Lung (tissue), 12 donors: ENCODE data around the gene MAST4. TPM values are rescaled to one million over a fixed set of nuclear protein-coding genes. Genes with fewer than 3 reads are reported as not detected.
A peak's percentile ranks its signal among the peaks of the same experiment; 100 is the strongest.

ENCODE experiments used
- ATAC-seq: fragments of 200-7000 bp; cut with Tn5 transposase; one replicate; pipeline ENCODE4 v1.9.1; 2020; ENCODE audit warnings: moderate number of reproducible peaks; ENCODE audit not compliant: insufficient read depth, low FRiP score
- DNase-seq, 3 donors: peaks; one replicate each; pipeline ENCODE4 v3.0.0-alpha.2; 2013 to 2017
- H3K27ac ChIP-seq, 2 donors: one replicate each; pipeline ENCODE4 v1.5.1; 2013; ENCODE audit warnings: mild to moderate bottlenecking in 2 of 2, moderate library complexity in 2 of 2, control low read depth in 1 of 2, inconsistent platforms in 1 of 2, low read depth in 1 of 2, low read length in 1 of 2
- H3K27me3 ChIP-seq, 3 donors: one replicate each; pipeline ENCODE4 v1.5.1; 2013; ENCODE audit warnings: low read length in 2 of 3; ENCODE audit not compliant: control insufficient read depth in 3 of 3, insufficient read depth in 3 of 3
- H3K36me3 ChIP-seq, 4 donors: one replicate each; pipeline ENCODE4 v1.5.1; 2013; ENCODE audit warnings: low read length in 4 of 4, mild to moderate bottlenecking in 1 of 4, moderate library complexity in 1 of 4; ENCODE audit not compliant: control insufficient read depth in 4 of 4, insufficient read depth in 4 of 4
- H3K4me1 ChIP-seq, 5 donors: one replicate each; pipeline ENCODE4 v1.5.1; 2013; ENCODE audit warnings: low read length in 5 of 5, mild to moderate bottlenecking in 2 of 5, moderate library complexity in 1 of 5; ENCODE audit not compliant: control insufficient read depth in 5 of 5, insufficient read depth in 5 of 5
- H3K4me3 ChIP-seq: one replicate; pipeline ENCODE4 v1.5.1; 2013; ENCODE audit warnings: mild to moderate bottlenecking, control low read depth, moderate library complexity
- H3K9ac ChIP-seq, 2 donors: one replicate each; pipeline ENCODE4 v1.5.1; 2013; ENCODE audit warnings: low read length in 2 of 2, control low read depth in 1 of 2; ENCODE audit not compliant: insufficient read depth in 1 of 2
- H3K9me3 ChIP-seq, 4 donors: one replicate each; pipeline ENCODE4 v1.5.1; 2013; ENCODE audit warnings: low read length in 3 of 4, mild to moderate bottlenecking in 1 of 4, moderate library complexity in 1 of 4; ENCODE audit not compliant: control insufficient read depth in 4 of 4, insufficient read depth in 3 of 4
- WGBS, 2 donors: extraction: QIAGEN DNeasy Blood & Tissue Kit; methylation state at CpG; one replicate each; pipeline ENCODE4 v1.1.7; 2013; 5-methylcytosine and 5-hydroxymethylcytosine counted together
- polyA plus RNA-seq, 2 donors: library from polyadenylated mRNA; stranded (reverse); fragments of 200-250 nt; gene quantifications; one replicate each; pipeline ENCODE4 v1.2.1, GENCODE V29; 2013
- total RNA-seq, 2 donors: library from RNA; depleted of rRNA in 1 of 2; stranded (reverse); fragments of >200 nt in 1 of 2; gene quantifications; one replicate each; pipeline ENCODE4 v1.2.1, GENCODE V29; 2014 to 2021
- TF ChIP-seq, protein P1 (sequence below): IDR thresholded peaks from 2 replicates; pipeline ENCODE4 v1.5.1; 2012; ENCODE audit warnings: mild to moderate bottlenecking; ENCODE audit errors: control extremely low read depth, extremely low read depth
- donor health status: control.
- donor health status: control.
- donor health status: Bipolar disorder and iron deficiency.
- donor health status: healthy.
- donor health status: DM: yes; HTN: yes; CAD: no.

MAST4 gene
- total and polyA plus RNA-seq, 4 donors, result 13.9 to 153 (median 46.2) TPM

DNA sequence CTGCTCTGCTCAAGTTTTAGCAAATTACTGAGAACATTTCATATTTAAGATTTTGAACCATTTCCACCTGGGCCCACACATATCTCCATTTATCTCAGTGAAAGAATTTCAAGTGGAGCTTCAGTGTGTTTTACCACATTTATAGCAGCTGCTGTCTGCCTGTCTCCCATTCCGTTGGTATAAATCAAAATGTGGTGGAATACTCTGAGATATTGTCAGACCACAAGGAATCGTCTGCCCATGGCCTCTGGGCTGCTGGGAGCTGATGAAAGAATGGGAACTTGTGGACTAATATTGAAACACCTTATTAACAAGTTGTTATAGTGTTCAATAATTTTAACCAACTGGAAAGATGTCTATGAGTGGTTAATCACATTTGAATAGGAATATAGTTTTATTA lies 33.3 kb downstream of the MAST4 start:
- Histone ChIP-seq H3K9ac (no peak overlapping the region), H3K27me3 (no peaks in the 10 kb centered on the region), H3K4me3 (no peak overlapping the region), H3K9me3 (no peaks in the 10 kb centered on the region), H3K4me1 (peaks cover 0 to 21% (median 11%) of the 10 kb centered on the region in 5 donors), H3K36me3 (no peaks in the 10 kb centered on the region), H3K27ac (no peak overlapping the region)
- ATAC-seq (no peak), DNase-seq (no peak)
- TF ChIP-seq, protein P1, sequence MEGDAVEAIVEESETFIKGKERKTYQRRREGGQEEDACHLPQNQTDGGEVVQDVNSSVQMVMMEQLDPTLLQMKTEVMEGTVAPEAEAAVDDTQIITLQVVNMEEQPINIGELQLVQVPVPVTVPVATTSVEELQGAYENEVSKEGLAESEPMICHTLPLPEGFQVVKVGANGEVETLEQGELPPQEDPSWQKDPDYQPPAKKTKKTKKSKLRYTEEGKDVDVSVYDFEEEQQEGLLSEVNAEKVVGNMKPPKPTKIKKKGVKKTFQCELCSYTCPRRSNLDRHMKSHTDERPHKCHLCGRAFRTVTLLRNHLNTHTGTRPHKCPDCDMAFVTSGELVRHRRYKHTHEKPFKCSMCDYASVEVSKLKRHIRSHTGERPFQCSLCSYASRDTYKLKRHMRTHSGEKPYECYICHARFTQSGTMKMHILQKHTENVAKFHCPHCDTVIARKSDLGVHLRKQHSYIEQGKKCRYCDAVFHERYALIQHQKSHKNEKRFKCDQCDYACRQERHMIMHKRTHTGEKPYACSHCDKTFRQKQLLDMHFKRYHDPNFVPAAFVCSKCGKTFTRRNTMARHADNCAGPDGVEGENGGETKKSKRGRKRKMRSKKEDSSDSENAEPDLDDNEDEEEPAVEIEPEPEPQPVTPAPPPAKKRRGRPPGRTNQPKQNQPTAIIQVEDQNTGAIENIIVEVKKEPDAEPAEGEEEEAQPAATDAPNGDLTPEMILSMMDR, result no peak
- WGBS, 2 donors, result 78 to 84% methylated on average over 2 of the region's 2 CpGs

DNA sequence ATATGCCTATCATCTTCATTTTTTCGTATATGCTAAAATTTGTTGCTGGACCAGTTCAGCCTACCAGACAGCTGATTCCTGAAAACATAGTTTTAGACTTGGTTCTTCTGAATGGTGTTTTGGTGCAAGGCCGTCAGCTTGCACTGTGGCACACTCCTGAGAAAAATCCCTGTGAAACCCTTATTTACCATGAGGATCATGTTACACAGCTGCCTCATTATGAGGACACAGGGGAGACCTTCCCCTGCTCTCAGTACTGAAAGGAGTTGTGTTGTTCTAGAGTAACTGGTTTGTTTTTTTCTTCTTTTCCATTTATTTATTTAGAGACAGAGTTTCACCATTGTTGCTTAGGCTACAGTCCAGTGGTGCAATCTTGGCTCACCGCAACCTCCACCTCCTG lies 37.6 kb downstream of the MAST4 start:
- DNase-seq (peak in 1 of 3 donors; percentile 54), ATAC-seq (no peak)
- Histone ChIP-seq H3K36me3 (no peaks in the 10 kb centered on the region), H3K9ac (no peak overlapping the region), H3K27ac (no peak overlapping the region), H3K4me1 (peaks cover 0 to 32% (median 16%) of the 10 kb centered on the region in 5 donors), H3K27me3 (no peaks in the 10 kb centered on the region), H3K4me3 (no peak overlapping the region), H3K9me3 (no peaks in the 10 kb centered on the region)
- 86 to 96% methylated on average over 3 of the region's 3 CpGs for WGBS, 2 donors
- TF ChIP-seq, protein P1, result no peak

DNA sequence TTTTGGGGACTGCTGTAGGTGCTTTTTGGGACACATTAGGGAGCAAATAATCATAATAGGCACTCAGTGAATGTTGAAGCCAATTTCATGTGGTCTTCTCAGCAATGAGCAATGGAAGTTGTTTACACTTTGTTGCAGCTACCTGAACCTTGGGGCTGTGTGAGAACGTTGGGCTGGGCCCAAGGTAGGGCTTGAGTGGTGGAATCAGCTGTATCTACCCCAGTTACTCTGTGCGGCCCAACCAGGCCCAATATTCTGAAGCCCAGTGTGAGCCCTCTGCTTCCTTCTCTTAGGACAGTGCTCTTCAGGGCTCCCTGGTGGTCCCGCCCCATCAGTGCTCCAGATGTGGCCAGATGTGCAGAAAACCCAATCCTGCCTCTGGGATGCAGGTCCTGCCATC lies 38.4 kb downstream of the MAST4 start:
- no peaks in the 10 kb centered on the region for H3K9me3 ChIP-seq
- DNase-seq (no peak), ATAC-seq (no peak)
- H3K4me3 ChIP-seq, result no peak overlapping the region
- H3K36me3 ChIP-seq, result no peaks in the 10 kb centered on the region
- TF ChIP-seq, protein P1, result no peak
- H3K9ac ChIP-seq, result no peak overlapping the region
- H3K4me1 ChIP-seq, result peaks cover 0 to 32% (median 8%) of the 10 kb centered on the region in 5 donors
- no peaks in the 10 kb centered on the region for H3K27me3 ChIP-seq
- WGBS, 2 donors, result 81 to 88% methylated on average over 3 of the region's 3 CpGs
- H3K27ac ChIP-seq, result peak overlapping the region in 1 of 2 donors; percentile 0

DNA sequence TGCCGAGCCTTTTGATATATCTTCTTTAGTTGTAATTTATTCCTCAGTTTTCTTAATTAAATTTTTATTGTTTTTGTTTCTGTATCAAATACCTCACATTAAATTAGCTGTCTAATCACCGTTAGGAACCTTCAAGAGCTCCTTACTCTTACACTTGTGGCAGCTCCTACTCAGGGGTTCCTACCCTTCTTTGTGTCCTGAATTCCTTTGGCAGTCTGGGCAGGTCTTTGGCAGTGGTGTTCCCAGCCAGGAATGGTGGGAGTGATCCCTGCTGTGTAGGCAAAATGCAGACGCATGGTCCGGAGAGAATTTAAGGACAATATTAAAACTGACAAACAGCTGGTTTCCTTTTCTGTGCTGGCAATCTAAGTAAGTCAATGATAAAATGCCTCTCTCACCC lies 41.8 kb downstream of the MAST4 start:
- Histone ChIP-seq H3K27me3 (no peaks in the 10 kb centered on the region), H3K36me3 (no peaks in the 10 kb centered on the region), H3K4me3 (no peak overlapping the region), H3K9ac (no peak overlapping the region), H3K9me3 (no peaks in the 10 kb centered on the region), H3K4me1 (peaks cover 0 to 31% (median 8%) of the 10 kb centered on the region in 5 donors), H3K27ac (no peak overlapping the region)
- TF ChIP-seq, protein P1, result no peak
- WGBS, 2 donors, result 75 to 82% methylated on average over 4 of the region's 4 CpGs
- peak in 1 of 3 donors; percentile 53 for DNase-seq
- ATAC-seq, result no peak
